Epithelial cell of proximal tubule (primary cell): ENCODE data around the gene GINS2. TPM values are rescaled to one million over a fixed set of nuclear protein-coding genes. Genes with fewer than 3 reads are reported as not detected.
A peak's percentile ranks its signal among the peaks of the same experiment; 100 is the strongest.

Source experiments
- DNase-seq: peaks from one replicate; pipeline ENCODE4 v3.0.0-alpha.2; 2011; ENCODE audit warnings: low read depth
- H3K4me3 ChIP-seq: 2 replicates; pipeline ENCODE4 v1.5.1; 2011; ENCODE audit warnings: low read depth, mild to moderate bottlenecking, low read length
- CTCF ChIP-seq: conservative IDR thresholded peaks from 2 replicates; pipeline ENCODE4 v1.5.1; 2012; ENCODE audit warnings: low read depth, mild to moderate bottlenecking, low read length
- total RNA-seq: library from RNA; depleted of rRNA; stranded (reverse); fragments of >200 nt; gene quantifications from 2 replicates; pipeline ENCODE4 v1.2.3, GENCODE V29; 2015

GINS2 gene
- total RNA-seq, 1 donor from 2014 or later = 40.2 TPM

GRCh38 chr16:85710732-85711131 is 22.0 kb upstream of the GINS2 start:
- TF ChIP-seq CTCF = no peak
- no peak overlapping the region for H3K4me3 ChIP-seq
- no peak for DNase-seq

GRCh38 chr16:85709766-85710585 is 21.2 kb upstream of the GINS2 start:
- no peak for TF ChIP-seq CTCF
- DNase-seq = no peak

GRCh38 chr16:85708338-85708737 is 19.6 kb upstream of the GINS2 start:
- TF ChIP-seq CTCF = no peak
- no peak for DNase-seq

More at GRCh38 chr16:85709766-85710585, 21.2 kb upstream of the GINS2 start:
- H3K4me3 ChIP-seq = no peak overlapping the region

GRCh38 chr16:85707528-85708095 is 18.9 kb upstream of the GINS2 start:
- DNase-seq = no peak
- H3K4me3 ChIP-seq = no peak overlapping the region
- no peak for TF ChIP-seq CTCF

More at GRCh38 chr16:85708338-85708737, 19.6 kb upstream of the GINS2 start:
- no peak overlapping the region for H3K4me3 ChIP-seq

- no peak for TF ChIP-seq CTCF
- no peak for DNase-seq
These were observed 17.8 kb upstream of the GINS2 start for GRCh38 chr16:85706449-85707034.

GRCh38 chr16:85704900-85705846 is 16.4 kb upstream of the GINS2 start:
- TF ChIP-seq CTCF = peak; percentile 3
- no peak for DNase-seq
- no peak overlapping the region for H3K4me3 ChIP-seq

More at GRCh38 chr16:85706449-85707034, 17.8 kb upstream of the GINS2 start:
- H3K4me3 ChIP-seq = no peak overlapping the region
